ENCODE results near the gene COPE.

Gene COPE

GRCh38 chr19:18850471-18851375 is 68.5 kb downstream of the COPE start:
- peak; percentile 36 for DNase-seq

DNA sequence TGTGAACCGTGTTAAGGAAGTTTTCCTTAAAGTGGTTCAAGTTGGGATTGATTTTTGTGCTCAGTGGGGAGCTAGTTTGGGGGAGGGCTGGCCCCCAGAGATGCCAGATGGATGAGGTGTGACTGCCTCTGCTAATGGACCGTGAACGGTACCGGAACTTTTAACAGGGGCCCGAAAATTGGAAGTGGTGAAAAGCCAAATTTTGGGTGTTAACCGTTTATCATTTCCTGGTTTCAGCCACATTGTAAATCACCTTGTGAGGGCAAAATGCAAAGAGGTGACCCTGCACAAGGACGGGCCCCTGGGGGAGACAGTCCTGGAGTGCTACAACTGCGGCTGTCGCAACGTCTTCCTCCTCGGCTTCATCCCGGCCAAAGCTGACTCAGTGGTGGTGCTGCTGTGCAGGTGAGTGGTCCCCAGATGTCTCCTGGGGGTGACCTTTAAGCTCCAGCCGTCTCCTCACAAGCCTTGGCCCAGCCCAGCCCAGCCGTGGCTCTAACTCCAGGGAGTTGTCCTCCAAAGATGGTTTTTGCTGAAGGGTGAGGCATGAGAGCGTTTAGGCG is 69.3 kb downstream of the COPE start:
- peak; percentile 21 for DNase-seq

Data from femur (tissue), 1 donor.